Endodermal cell (in vitro differentiated cells): ENCODE measurements around the gene PAX8. TPM values are rescaled to one million over a fixed set of nuclear protein-coding genes. Genes with fewer than 3 reads are reported as not detected.

ENCODE experiments used
- DNase-seq: peaks from one replicate; pipeline ENCODE4 v3.0.0-alpha.2; 2017
- H3K27ac ChIP-seq: 2 replicates; pipeline ENCODE4 v1.5.1; 2013; ENCODE audit warnings: mild to moderate bottlenecking, low read depth, low read length, moderate library complexity
- H3K27me3 ChIP-seq: 2 replicates; pipeline ENCODE4 v1.6.1; 2013; ENCODE audit warnings: mild to moderate bottlenecking, low read length, moderate library complexity; ENCODE audit not compliant: insufficient read depth, control insufficient read depth, poor library complexity, severe bottlenecking
- H3K36me3 ChIP-seq: 2 replicates; pipeline ENCODE4 v1.7.0; 2013; ENCODE audit warnings: mild to moderate bottlenecking, low read length, moderate library complexity; ENCODE audit not compliant: control insufficient read depth, insufficient read depth
- H3K4me1 ChIP-seq: one replicate; pipeline ENCODE4 v1.7.0; 2013; ENCODE audit warnings: low read length; ENCODE audit not compliant: control insufficient read depth, insufficient read depth
- H3K4me3 ChIP-seq: 2 replicates; pipeline ENCODE4 v1.5.1; 2013; ENCODE audit warnings: mild to moderate bottlenecking, low read length, moderate library complexity
- H3K9ac ChIP-seq: 2 replicates; pipeline ENCODE4 v1.6.1; 2013; ENCODE audit warnings: mild to moderate bottlenecking, low read length, moderate library complexity; ENCODE audit not compliant: poor library complexity, severe bottlenecking; ENCODE audit errors: extremely low read depth
- H3K9me3 ChIP-seq: 2 replicates; pipeline ENCODE4 v1.6.1; 2013; ENCODE audit warnings: mild to moderate bottlenecking, low read length, moderate library complexity; ENCODE audit not compliant: control insufficient read depth
- H3K27ac Mint-ChIP-seq: 2 replicates; pipeline ENCODE4 v1.8.0; 2020; ENCODE audit warnings: mixed read lengths
- H3K27me3 Mint-ChIP-seq: 2 replicates; pipeline ENCODE4 v1.8.0; 2021; ENCODE audit warnings: mild to moderate bottlenecking, mixed read lengths; ENCODE audit not compliant: insufficient read depth
- H3K36me3 Mint-ChIP-seq: 2 replicates; pipeline ENCODE4 v1.8.0; 2020; ENCODE audit warnings: low read depth, mixed read lengths
- H3K4me1 Mint-ChIP-seq: 2 replicates; pipeline ENCODE4 v1.8.0; 2020; ENCODE audit warnings: mixed read lengths
- H3K4me3 Mint-ChIP-seq: 2 replicates; pipeline ENCODE4 v1.8.0; 2020; ENCODE audit warnings: mild to moderate bottlenecking, moderate library complexity, mixed read lengths
- H3K9me3 Mint-ChIP-seq: 2 replicates; pipeline ENCODE4 v1.8.0; 2020; ENCODE audit warnings: mild to moderate bottlenecking, mixed read lengths
- WGBS, 2 experiments: methylation state at CpG; one replicate each; pipeline versions ENCODE4 v1.1.5 to v1.1.7; 2013; ENCODE audit warnings: missing lambda C conversion rate in 2 of 2, mixed read lengths in 1 of 2; ENCODE audit not compliant: insufficient coverage in 1 of 2, insufficient read length in 1 of 2; 5-methylcytosine and 5-hydroxymethylcytosine counted together
- total RNA-seq, 2 donors: library from RNA; stranded (reverse); fragmentation: NEBNext Ultra II Directional in 1 of 2; extraction: Animal tissue kit (Norgen Biotek cat#: 25700) in 1 of 2; gene quantifications; 2 replicates in 1 of 2; 3 replicates in 1 of 2; pipeline ENCODE4 v1.2.1, GENCODE V29; 2021
- TF ChIP-seq, protein P1 (sequence below): fragments of 200-600 bp; sonication (generic); conservative IDR thresholded peaks from 2 replicates; pipeline ENCODE4 v1.5.0; 2021; ENCODE audit warnings: antibody characterized with exemption, mild to moderate bottlenecking

The PAX8 gene
- total RNA-seq, 2 donors from 2014 or later = 0.09 to 0.11 TPM

- Mint-ChIP-seq H3K36me3 (no peaks in the 10 kb centered on the region), H3K27me3 (peaks cover 28% of the 10 kb centered on the region), H3K4me3 (no peak overlapping the region), H3K27ac (no peak overlapping the region), H3K9me3 (no peaks in the 10 kb centered on the region), H3K4me1 (no peaks in the 10 kb centered on the region)
- H3K9ac ChIP-seq = no peak overlapping the region
- H3K4me3 ChIP-seq = no peak overlapping the region
- 91 to 100% methylated on average over 2 to 4 of the region's 4 CpGs for WGBS, 2 experiments
- DNase-seq = no peak
- no peaks in the 10 kb centered on the region for H3K36me3 ChIP-seq
- H3K27ac ChIP-seq = no peak overlapping the region
- no peaks in the 10 kb centered on the region for H3K9me3 ChIP-seq
- TF ChIP-seq, protein P1, sequence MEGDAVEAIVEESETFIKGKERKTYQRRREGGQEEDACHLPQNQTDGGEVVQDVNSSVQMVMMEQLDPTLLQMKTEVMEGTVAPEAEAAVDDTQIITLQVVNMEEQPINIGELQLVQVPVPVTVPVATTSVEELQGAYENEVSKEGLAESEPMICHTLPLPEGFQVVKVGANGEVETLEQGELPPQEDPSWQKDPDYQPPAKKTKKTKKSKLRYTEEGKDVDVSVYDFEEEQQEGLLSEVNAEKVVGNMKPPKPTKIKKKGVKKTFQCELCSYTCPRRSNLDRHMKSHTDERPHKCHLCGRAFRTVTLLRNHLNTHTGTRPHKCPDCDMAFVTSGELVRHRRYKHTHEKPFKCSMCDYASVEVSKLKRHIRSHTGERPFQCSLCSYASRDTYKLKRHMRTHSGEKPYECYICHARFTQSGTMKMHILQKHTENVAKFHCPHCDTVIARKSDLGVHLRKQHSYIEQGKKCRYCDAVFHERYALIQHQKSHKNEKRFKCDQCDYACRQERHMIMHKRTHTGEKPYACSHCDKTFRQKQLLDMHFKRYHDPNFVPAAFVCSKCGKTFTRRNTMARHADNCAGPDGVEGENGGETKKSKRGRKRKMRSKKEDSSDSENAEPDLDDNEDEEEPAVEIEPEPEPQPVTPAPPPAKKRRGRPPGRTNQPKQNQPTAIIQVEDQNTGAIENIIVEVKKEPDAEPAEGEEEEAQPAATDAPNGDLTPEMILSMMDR = no peak
- H3K4me1 ChIP-seq = no peaks in the 10 kb centered on the region
- peaks cover 27% of the 10 kb centered on the region for H3K27me3 ChIP-seq
Measured at GRCh38 chr2:113196839-113197238, 81.9 kb downstream of the PAX8 start.

DNA sequence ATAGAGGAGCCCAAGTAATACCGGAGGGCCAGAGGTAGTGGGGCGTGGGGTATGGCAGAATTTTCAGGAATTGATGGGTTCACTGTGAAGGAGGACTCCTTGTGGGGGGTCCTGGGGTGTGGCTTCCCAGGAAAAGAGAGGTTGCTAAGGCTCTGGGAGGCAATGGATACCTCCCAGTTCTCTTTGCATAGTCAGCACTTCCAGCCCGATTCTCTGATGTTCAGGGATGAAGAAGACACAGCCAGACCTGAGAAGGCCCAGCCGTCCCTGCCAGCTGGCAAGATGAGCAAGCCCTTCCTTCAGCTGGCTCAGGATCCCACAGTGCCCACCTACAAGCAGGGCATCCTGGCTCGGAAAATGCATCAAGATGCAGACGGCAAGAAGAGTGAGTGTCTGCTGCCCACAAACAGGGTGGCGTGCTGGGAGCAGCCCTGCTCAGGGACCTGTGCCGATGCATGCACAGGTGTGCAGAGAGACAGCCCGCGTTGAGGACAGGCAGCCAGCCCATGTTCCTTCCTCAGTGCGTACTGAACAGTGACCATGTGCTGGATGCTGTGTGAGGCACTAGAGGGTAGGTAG, 82.7 kb downstream of the PAX8 start:
- 87% methylated on average over 6 to 11 of the region's 11 CpGs for WGBS, 2 experiments
- no peaks in the 10 kb centered on the region for H3K9me3 ChIP-seq
- no peak overlapping the region for H3K27ac Mint-ChIP-seq
- no peaks in the 10 kb centered on the region for H3K36me3 Mint-ChIP-seq
- peaks cover 27% of the 10 kb centered on the region for H3K27me3 ChIP-seq
- H3K4me3 Mint-ChIP-seq = no peak overlapping the region
- H3K4me3 ChIP-seq = no peak overlapping the region
- no peaks in the 10 kb centered on the region for H3K9me3 Mint-ChIP-seq
- H3K27ac ChIP-seq = no peak overlapping the region
- no peaks in the 10 kb centered on the region for H3K36me3 ChIP-seq
- H3K4me1 ChIP-seq = no peaks in the 10 kb centered on the region
- TF ChIP-seq, protein P1 = no peak
- peaks cover 28% of the 10 kb centered on the region for H3K27me3 Mint-ChIP-seq
- H3K9ac ChIP-seq = no peak overlapping the region
- no peak for DNase-seq
- no peaks in the 10 kb centered on the region for H3K4me1 Mint-ChIP-seq

GRCh38 chr2:113192459-113193100, 86.1 kb downstream of the PAX8 start:
- TF ChIP-seq, protein P1 = peak; percentile 78
- Histone ChIP-seq H3K9ac (no peak overlapping the region), H3K27ac (no peak overlapping the region), H3K36me3 (no peaks in the 10 kb centered on the region), H3K9me3 (no peaks in the 10 kb centered on the region), H3K4me3 (no peak overlapping the region), H3K4me1 (no peaks in the 10 kb centered on the region), H3K27me3 (peaks cover 18% of the 10 kb centered on the region)
- Mint-ChIP-seq H3K27ac (no peak overlapping the region), H3K9me3 (no peaks in the 10 kb centered on the region), H3K4me1 (peaks cover 6% of the 10 kb centered on the region), H3K4me3 (no peak overlapping the region), H3K27me3 (peaks cover 19% of the 10 kb centered on the region), H3K36me3 (no peaks in the 10 kb centered on the region)
- peak; percentile 69 for DNase-seq
- WGBS, 2 experiments = 81 to 85% methylated on average over 5 to 7 of the region's 7 CpGs
